ENCODE results near the gene DMXL1.

Gene DMXL1

GRCh38 chr5:119270960-119271757, 200.3 kb downstream of the DMXL1 start:
- DNase-seq, result no peak

- no peak for DNase-seq
Observed at GRCh38 chr5:119271758-119272730, 201.2 kb downstream of the DMXL1 start.

GRCh38 chr5:119273391-119273839, 202.5 kb downstream of the DMXL1 start:
- DNase-seq, result no peak

GRCh38 chr5:119274030-119274766, 203.3 kb downstream of the DMXL1 start:
- DNase-seq, result no peak

GRCh38 chr5:119274767-119275130, 203.9 kb downstream of the DMXL1 start:
- no peak for DNase-seq

GRCh38 chr5:119275146-119275545, 204.3 kb downstream of the DMXL1 start:
- DNase-seq, result no peak

GRCh38 chr5:119275601-119276173, 204.8 kb downstream of the DMXL1 start:
- no peak for DNase-seq

GRCh38 chr5:119276978-119277377, 206.1 kb downstream of the DMXL1 start:
- DNase-seq, result no peak

GRCh38 chr5:119279093-119279492, 208.2 kb downstream of the DMXL1 start:
- DNase-seq, result no peak

- DNase-seq, result no peak
Observed at GRCh38 chr5:119280380-119280779, 209.5 kb downstream of the DMXL1 start.

GRCh38 chr5:119282628-119283027, 211.7 kb downstream of the DMXL1 start:
- no peak for DNase-seq

- no peak for DNase-seq
Observed at GRCh38 chr5:119284031-119284430, 213.1 kb downstream of the DMXL1 start.

- DNase-seq, result no peak
Observed at GRCh38 chr5:119285070-119285916, 214.4 kb downstream of the DMXL1 start.

GRCh38 chr5:119286511-119287488, 215.9 kb downstream of the DMXL1 start:
- DNase-seq, result no peak

- no peak for DNase-seq
Observed at GRCh38 chr5:119287547-119288111, 216.7 kb downstream of the DMXL1 start.

- DNase-seq, result no peak
Observed at GRCh38 chr5:119288379-119289033, 217.6 kb downstream of the DMXL1 start.

- DNase-seq, result no peak
Observed at GRCh38 chr5:119289438-119290044, 218.7 kb downstream of the DMXL1 start.

- no peak for DNase-seq
Observed at GRCh38 chr5:119290161-119290569, 219.3 kb downstream of the DMXL1 start.

GRCh38 chr5:119290607-119291006, 219.7 kb downstream of the DMXL1 start:
- DNase-seq, result no peak

Data from cortex of kidney (tissue), 1 donor.